GM19099 (cell line): ENCODE measurements around the gene ACSS3.

Experiments used
- POLR2A ChIP-seq: IDR thresholded peaks from 3 replicates; pipeline ENCODE4 v1.6.1; 2011; ENCODE audit warnings: low read depth; ENCODE audit not compliant: insufficient read length; ENCODE audit errors: extremely low read depth

Gene ACSS3

GRCh38 chr12:81187686-81188085 lies 109.8 kb downstream of the ACSS3 start:
- TF ChIP-seq POLR2A: no peak

- TF ChIP-seq POLR2A: no peak
Measured at GRCh38 chr12:81196595-81196994, 118.7 kb downstream of the ACSS3 start.

- TF ChIP-seq POLR2A: no peak
Measured at GRCh38 chr12:81203671-81204204, 125.9 kb downstream of the ACSS3 start.

- no peak for TF ChIP-seq POLR2A
Measured at GRCh38 chr12:81205416-81205815, 127.5 kb downstream of the ACSS3 start.

GRCh38 chr12:81206429-81206828 lies 128.6 kb downstream of the ACSS3 start:
- TF ChIP-seq POLR2A: no peak

- TF ChIP-seq POLR2A: no peak
Measured at GRCh38 chr12:81207173-81207572, 129.3 kb downstream of the ACSS3 start.

GRCh38 chr12:81207664-81208063 lies 129.8 kb downstream of the ACSS3 start:
- no peak for TF ChIP-seq POLR2A

GRCh38 chr12:81208187-81208911 lies 130.5 kb downstream of the ACSS3 start:
- TF ChIP-seq POLR2A: no peak

- TF ChIP-seq POLR2A: no peak
Measured at GRCh38 chr12:81209012-81209411, 131.1 kb downstream of the ACSS3 start.

- no peak for TF ChIP-seq POLR2A
Measured at GRCh38 chr12:81211306-81211705, 133.4 kb downstream of the ACSS3 start.

- no peak for TF ChIP-seq POLR2A
Measured at GRCh38 chr12:81212996-81213696, 135.3 kb downstream of the ACSS3 start.

- no peak for TF ChIP-seq POLR2A
Measured at GRCh38 chr12:81216739-81217138, 138.9 kb downstream of the ACSS3 start.

GRCh38 chr12:81221681-81222080 lies 143.8 kb downstream of the ACSS3 start:
- no peak for TF ChIP-seq POLR2A

- no peak for TF ChIP-seq POLR2A
Measured at GRCh38 chr12:81222846-81223592, 145.1 kb downstream of the ACSS3 start.

- no peak for TF ChIP-seq POLR2A
Measured at GRCh38 chr12:81224626-81225025, 146.7 kb downstream of the ACSS3 start.
